CD4-positive, alpha-beta T cell treated with Interleukin-15 for 1 hour (primary cell): Measurements from ENCODE around the gene CACNA1C.

Experiments used
- DNase-seq: peaks from one replicate; pipeline ENCODE4 v3.0.0-alpha.2; 2020

The CACNA1C gene

DNA sequence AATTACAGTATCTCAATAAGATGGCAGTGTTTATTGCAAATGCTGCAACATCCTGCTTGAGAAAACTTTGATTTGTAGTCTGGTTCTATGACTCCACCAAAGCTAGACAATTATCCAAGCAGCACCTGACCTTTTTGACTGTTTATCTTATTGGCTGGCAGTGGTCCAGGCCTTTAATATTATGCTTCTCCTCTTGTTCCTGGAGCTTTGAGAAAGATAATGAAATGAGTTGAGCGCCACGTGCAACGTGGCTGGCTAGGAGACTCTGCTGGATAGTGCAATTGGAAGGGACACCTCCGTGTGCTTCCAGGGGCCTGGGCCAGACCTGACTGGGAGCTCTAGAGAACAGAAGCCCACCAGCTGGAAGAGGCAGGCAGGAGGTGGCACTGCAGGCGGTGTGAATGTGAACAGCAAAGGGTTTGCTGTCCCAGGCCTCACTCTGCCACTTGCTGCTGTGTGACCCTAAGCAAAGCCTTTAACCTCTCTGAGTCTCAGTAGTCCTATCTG, 349.3 kb downstream of the CACNA1C start:
- no peak for DNase-seq

DNA sequence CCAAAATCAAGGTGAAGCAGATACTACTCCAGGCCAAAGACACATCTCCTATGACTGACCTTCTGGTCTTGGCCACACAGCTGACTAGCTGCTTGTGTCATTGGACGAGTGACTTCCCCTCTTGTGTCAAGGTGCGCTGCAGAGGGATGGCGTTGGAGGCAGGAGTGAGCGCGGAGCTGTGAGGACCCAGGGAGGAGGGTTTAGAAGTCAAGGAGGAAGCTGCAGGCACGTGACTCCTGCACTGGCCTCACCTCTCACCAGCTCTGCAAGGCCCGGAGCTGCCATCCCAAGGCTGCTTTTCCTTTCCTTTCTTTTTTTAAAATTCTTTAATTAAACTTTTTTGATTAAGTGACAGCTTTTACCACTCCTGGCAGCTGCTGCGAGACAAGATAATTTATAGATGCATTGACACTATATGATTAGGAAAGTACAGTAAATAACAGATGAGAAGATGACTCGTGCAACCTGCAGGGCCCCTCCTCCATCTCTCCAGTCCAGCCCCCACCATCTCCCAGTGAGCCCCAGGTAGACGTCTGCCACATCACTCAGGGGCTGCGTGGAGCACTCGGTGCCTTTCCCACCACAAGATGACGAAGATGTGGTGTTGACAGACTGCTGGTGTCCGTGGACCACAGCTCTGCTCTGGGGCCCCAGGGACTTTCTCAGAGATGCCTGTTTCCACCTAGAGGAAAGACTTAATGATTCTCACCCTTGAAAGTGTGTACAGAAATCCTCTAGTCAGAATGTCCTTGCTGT, 350.6 kb downstream of the CACNA1C start:
- no peak for DNase-seq

DNA sequence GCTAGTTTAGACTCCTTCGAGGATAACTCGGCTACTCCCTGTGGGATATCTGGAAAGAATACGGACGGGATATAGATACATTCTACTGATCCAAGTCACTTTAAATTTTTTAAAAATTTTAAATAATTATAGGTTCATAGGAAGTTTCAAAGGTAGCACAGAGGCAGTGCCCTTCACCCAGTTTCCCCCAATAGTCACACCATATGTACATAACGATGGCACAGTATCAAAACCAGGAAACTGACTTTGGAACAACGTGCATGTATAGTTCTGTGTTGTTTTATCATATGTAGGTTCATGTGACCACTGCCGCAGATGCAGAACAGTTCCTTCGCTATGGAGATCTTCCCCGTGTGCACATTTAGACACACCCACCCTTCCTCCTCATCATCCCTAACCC, 352.3 kb downstream of the CACNA1C start:
- no peak for DNase-seq

DNA sequence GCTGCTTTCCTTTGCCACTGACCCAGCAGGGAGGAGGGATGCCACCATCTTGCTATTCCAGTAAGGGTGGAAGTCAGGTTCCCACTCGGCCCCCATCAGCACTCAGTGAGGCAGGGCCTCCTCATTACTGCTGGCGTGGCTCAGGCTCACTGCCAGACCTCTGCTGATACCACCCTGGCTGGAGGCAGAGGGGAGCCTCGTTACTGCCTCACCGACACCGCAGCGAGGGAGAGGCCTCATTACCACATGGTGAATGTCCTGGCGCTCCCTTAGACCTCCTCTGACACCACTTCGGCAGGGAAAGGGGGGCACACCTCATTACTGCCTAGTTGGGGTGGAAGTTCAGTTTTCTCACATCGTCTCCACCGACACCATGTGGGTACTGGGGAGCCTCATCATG, 354.1 kb downstream of the CACNA1C start:
- no peak for DNase-seq

DNA sequence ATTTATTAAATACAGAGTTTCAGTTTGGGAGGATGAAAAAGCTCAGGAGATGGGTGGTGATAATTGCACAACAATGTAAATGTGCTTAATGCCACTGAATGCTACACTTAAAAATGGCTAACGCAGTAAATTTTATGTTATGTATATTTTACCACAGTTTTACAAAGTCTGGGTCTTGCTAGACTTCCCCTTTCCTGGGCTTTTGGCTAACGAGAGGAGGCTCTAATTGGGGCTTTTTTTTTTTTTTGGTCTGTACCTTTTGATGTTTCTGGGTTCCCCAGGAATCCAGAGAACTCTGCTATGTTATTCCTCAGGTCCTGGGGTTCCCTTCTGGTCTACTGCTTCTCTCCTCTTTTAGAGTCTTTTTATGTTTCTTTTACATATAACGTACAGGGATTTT, 355.5 kb downstream of the CACNA1C start:
- DNase-seq, result no peak

DNA sequence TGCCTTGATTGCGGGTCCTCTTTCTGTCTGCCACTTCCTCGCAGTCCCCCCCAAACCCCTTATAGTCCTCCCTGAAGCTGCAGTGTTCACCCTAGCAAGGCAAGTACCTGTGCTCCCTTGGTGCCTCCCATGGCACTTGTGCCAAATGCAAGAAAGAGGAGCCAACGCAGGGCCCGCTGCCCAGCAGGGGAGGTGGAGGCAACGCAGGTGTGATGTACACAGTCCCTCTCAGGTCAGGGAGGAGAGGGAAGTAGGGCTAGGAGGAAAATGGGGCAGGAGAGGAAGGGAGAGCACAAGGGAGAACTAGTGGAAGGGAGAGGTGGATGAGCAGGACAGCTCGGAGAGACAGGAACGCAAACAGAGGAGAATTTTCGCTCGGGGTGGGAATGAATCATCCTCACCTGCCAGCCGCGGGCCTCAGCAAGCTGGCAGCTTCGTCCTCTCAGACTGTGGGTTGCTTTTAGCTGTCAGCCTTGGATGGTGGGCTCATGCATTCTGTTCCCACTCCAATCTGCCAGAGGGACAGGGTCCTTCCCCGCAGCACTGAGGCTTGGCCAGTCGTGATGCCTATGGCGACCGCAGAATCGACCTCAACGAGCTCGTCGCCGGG, 357.0 kb downstream of the CACNA1C start:
- DNase-seq, result no peak

DNA sequence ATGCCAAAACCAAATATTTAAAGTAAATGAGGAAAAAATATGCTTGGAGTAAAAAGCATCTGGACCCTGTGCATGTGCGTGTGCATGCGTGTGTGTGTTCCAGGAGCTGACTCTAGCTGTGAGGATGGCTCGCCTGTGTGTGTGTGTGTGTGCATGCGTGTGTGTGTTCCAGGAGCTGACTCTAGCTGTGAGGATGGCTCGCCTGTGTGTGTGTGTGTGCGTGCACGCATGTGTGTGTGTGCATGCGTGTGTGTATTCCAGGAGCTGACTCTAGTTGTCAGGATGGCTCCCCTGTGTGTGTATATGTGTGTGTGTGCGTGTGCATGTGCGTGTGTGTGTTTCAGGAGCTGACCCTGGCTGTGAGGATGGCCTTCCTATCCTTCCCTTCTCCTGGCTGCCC, 357.7 kb downstream of the CACNA1C start:
- DNase-seq, result no peak

DNA sequence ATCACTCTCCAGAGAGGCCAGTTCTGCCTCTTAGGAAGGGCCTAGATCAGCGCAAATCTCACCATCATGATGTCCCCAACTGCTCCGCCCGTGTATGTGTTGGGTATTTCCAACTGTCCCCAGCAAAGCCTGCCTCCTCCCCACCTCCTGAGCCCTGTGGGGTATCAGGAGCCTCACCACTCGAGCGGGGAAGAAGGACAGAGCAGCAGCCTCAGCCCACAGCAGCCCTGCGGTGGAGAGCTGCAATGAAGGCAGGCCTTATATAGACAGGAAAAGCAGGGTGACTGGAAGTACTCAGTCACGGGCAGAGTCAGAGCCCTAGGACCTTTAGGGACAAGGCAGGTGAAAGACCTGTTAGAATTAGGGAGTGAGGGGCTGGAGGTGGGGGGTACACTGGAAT, 358.2 kb downstream of the CACNA1C start:
- DNase-seq, result no peak

DNA sequence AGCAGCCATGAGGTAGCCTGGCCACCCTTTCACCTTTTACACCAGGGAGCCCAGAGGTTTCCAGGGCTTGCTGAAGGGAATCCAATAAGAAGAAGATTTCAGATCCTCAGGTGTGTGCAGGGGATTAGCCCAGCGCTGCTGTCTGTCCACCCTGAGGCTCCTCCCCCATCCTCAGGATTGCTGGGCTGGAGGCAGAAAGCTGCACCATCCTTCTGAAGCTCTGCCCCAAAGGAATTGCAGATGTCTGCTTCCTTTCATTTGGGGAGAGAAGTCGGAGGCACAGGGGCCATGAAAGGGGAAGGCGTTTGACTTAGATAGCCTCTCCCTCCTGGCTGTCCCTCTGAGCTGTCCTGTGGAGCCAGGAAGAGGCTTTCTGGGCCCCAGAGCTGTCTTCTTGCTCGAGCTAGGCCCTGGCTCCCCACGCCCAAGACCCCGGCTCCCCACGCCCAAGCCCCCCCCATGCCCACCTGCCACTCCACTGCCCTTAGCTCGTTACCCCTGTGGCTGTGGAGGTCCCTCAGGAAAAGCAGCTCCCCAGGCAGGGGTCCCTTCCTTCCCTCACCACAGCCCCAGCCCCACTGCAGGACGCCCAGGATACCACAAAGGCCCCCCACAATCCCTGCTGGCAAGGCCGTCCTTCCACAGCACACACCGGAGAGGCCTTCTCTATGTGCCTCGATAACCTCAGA, 359.0 kb downstream of the CACNA1C start:
- DNase-seq, result no peak

DNA sequence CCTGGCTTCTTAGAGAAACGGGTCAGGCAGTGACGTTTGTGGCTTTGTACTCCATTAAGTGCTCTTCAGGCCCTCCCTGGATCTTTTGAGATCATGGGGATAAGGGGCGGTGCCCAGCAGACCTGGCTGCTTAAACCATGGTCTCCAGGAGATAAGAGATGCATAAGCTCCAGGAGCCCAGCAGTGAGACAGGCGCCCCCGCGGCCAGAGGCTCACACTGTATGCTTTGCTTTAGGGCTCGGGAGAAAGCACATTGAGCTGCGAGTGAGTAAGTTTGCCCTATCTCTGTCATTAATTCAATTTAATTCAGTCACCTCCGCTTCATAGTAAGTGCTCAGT, 359.5 kb downstream of the CACNA1C start:
- DNase-seq, result no peak

DNA sequence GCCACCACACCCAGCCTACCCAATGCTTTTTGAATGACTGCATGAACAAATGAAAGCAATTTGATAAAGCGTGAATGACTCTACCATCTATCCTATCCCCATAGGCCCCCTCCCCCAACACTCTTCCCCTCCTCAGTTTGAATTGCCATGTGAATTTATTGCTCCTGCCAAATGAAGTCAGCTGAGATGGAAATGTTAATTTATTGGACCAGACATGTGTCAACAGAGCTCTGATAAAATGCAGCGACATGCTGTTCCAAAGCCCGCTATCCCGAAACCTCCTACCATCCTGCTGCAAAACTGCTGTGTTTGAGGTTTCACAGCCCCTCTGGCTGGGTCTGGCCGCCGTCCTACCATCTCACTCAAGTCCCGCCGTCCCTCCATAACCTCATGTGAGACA, 360.5 kb downstream of the CACNA1C start:
- DNase-seq, result no peak

DNA sequence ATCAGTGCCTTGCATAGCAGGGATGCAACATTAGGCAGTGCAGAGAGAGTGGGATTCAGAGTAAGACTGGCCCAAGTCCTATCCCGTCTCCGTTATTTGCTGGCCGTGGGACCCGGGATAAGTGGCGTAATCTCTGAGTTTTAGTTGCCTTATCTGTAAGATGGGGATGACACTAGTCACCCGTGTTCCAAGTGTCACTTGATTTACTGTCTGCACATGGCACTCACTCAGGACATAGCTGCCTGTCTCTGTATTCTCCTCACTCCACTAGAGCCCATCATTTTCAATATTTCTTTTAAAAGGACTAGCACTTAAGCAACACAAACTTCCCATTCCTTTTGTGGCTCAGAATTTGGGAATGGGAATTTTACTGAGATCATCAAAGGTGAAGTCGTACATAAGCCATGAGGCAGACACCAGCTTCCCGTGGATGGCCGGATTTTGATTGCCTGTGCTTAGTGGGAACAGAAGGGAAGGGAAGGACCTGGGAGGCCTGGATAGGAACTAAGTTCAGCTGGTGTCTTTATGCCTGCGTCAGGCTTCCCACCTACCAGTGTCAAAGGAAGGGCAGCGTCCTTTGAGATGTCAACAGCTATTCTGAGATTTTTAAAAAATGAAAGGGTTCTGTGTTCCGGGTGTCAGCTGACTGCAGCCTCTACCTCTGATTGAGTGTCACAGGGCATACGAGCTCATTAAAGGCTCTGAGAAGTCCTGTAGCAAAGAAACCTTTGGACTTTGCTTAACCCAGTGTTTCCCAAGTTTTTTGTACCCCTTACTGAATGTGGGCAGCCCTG, 361.4 kb downstream of the CACNA1C start:
- no peak for DNase-seq

DNA sequence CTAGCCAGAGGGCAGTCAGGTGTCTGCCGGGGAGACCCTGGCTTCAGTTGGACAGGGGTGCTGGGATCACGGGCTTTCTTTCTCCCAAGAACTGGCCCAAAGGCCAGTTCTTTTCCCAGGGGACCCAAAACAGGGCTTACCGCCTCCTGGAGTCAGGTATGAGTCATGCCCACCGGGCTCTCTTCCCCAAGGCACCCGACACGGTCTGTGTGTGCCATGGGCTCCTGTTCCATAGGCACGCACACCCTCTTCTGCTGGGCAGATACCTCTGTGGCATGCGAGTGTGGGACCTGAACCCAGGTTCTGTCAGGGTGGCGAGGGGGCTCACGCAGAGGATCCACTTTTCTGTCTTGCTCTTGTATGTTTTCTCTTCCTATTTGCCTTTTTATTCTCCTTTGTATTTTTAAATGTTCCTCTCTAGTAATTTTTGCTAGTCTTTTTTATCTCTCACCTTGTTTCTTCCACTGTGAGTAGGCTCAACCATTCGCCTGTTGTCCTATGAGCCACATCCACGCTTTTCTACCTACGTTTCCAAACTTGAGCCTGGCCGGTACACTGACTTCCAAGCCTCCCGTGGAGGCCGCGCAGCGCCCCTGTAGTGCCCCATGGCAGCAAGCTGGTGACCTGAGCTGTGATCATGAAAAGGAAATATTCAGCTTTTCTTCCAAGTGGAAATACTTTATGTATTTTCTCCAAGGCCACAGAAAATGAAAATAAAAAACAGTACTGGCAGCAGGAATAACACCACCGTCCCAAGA, 362.2 kb downstream of the CACNA1C start:
- no peak for DNase-seq

DNA sequence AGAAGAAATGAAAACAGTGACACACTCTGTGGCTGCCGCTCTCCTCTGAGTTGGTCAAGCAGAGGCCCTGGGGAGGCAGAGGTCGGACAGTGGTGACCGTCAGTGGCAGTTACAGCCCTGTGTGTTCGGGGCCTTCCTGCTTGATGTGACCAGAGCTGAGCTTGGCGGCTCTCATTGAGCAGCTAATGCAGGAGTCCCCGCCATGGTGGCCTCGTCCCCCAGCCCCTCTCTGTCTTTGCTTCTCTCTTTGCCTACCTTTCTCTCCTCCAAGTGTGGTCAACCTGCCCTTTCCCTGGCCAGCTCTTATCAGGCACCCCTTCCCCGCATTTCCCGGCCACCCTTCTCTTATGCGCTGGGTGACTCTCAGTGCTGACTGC, 362.8 kb downstream of the CACNA1C start:
- DNase-seq, result no peak

DNA sequence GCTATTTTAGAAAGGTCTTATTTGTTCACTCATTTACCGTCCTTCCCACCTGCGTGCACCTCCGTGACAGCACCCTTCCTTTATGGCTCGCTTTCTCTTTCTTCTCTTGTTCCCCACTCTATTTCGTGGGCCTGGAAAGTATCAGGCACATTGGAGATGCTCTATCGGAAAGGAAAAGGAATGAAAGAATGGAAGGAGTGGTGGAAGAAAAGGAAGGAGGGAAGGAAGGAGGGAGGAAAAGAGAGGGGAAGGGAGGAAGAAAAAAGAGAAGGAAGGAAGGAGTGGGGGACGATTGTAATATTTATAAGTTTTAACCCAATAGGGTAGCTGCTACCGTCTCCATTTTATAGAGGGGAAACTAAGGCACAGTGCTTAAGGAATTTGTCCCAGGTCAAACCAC, 363.4 kb downstream of the CACNA1C start:
- DNase-seq, result no peak

DNA sequence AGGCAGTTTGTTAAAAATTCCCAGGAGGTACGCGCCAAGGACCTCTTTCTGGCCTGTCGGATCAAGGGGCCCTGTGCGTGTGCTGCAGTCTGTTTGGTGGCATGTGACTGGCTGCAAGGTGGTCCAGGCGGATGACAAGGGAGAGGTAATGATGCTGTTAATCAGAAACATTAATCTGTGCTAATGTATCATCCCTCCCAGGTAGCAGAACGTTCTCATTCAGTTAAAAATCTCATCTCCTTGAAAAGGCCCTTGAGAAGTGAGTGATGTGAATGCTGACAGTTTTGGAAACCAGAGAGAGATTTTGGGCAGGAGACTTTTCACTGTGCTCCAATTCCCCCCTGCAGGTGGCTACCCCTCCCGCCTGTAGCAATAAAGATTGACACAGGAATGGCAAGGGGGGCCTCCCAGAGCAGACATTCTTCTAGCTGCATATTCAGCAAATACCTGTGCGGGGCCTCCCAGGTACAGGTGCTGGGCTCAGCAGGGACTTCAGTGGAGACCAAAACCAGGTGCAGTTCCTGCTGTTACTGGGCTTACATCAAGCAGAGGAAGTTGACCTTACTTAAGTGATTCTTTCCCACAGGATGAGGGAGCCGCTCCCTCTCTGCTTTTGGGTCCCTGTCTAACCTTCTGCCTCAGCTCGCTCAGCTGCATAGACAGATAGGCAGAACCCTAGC, 364.8 kb downstream of the CACNA1C start:
- DNase-seq, result no peak

DNA sequence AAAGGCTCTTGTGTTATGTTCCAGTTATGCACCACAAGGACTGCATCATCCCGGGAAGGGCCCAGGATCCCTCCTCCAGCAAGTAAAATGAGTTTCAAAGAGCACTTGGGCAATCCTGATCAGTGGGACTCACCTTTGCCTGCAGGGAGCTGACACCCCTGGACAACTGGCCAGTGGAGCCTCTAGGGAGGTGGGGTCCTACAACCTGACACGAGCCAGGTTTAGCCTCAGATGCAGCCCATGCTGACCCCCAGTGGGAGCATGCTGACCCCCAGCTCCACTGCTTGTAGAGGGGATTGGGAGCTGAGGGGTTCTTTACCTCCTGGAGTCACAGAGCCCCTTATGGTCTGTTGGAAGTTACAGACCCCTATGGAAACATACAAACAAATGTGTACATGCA, 365.8 kb downstream of the CACNA1C start:
- no peak for DNase-seq

DNA sequence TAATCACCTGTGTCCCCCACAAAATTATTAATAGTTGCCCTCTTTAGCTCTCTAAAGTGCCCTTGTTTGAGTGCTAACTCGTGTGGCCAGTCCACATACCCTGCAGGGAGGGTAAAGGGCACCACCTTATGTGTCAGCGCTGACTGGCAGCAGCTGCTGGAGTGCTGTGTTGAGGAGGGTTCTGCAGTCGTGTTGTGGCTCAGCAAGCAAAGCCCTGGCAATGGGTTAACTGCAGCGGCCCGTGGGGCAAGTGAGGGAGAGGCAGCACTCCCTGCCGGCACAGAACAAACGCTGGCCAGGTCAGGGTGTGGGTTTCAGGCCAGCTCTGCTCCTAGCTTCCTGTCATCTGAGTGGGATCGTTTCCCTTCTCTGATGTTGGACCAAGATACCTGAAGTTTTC, 369.8 kb downstream of the CACNA1C start:
- DNase-seq, result peak; percentile 9

DNA sequence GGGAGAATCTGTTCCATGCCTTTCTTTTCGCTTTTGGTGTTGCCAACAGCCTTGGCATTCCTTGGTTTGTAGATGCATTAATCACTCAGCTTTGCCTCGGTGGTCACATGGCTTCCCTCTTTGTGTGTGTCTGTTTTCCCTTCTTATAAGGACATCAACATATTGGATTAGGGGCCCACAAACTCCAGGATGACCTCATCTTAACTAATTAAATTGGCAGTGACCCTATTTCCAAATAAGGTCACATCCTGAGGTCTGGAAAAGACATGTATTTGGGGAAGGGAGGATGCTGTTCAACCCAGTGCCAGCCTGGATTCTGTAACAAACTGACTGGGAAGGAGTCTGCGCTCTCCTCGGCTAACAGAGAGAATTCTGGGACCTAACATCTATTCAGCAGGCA, 376.2 kb downstream of the CACNA1C start:
- DNase-seq, result no peak

DNA sequence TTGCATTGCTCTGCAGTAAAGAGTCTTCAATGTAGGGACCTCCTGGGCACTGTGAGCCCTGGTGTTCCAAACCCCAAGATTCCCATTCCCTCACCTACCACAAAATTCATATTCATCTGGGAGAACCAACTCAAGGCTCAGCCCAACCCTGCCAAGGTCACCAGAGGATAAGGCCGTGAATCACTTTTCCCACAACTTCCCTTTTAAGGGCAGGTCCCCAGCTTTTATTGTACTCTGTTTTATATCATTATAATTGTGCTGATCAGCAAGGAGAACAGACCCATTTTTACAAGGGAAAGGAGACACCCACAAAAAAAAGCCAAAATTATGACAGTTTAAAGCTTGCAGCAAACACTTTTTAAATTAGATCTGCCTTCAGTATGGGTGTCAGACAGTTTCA, 379.0 kb downstream of the CACNA1C start:
- no peak for DNase-seq

DNA sequence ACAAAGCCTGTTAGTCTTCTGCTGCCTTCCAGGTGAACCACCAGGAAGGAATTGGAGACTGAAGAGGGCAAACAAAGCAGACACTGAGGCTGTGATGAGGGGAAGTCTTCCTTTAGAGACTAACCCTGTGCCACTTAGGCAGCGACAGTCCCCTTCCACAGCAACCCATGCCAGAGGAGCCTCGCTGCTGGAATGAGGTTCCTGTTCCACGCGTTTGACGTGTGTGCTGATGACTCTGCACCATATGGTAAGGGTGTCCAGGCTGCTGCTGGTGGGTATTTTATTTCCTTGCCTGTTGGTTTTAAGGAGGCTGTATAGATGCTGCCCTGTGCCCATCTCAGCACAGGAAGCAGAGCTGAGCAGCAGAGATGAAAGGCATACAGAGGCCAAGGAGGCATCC, 380.1 kb downstream of the CACNA1C start:
- no peak for DNase-seq

DNA sequence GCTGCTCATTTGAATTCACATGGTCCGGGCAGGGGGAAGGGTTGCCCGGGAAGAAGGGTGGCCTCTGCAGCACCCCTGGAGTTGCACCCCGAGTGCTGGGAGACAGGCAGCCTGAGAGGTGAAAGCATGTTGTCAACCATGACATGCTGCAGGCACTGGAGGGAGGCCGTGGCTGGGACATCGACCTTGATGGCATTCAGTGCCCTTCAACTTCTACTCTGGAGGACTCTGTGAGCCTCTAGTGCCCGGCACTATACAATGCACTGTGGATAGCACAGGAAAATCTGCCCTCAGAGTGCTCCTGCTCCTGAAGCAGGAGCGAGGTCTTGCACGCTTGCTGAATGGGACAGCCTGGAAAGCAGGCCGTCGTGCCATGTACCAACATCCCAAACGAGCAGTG, 382.7 kb downstream of the CACNA1C start:
- DNase-seq, result no peak
